ENCODE data around the gene IRF1.

DNA sequence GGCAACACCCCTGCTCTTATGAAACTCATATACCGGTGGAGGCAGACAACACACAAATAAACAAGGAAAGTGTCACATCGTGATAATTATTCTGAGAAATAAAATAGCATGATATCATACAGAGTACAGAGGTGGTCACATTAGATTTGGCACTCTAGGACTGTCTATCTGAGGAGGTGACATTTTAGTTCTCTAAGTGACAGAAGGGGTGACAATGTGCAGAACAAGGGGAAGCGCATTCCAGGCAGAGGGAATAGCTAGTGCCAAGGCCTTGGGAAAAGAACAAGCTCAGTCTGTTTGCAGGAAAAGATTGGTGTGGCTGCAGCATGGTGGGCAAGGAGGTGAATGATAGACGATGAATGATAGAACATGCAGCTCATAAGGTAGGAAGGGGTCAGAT is 12.7 kb upstream of the IRF1 start:
- no peak for TF ChIP-seq POLR2A (IDR thresholded peaks at IDR 0.05)
- TF ChIP-seq, protein P1, sequence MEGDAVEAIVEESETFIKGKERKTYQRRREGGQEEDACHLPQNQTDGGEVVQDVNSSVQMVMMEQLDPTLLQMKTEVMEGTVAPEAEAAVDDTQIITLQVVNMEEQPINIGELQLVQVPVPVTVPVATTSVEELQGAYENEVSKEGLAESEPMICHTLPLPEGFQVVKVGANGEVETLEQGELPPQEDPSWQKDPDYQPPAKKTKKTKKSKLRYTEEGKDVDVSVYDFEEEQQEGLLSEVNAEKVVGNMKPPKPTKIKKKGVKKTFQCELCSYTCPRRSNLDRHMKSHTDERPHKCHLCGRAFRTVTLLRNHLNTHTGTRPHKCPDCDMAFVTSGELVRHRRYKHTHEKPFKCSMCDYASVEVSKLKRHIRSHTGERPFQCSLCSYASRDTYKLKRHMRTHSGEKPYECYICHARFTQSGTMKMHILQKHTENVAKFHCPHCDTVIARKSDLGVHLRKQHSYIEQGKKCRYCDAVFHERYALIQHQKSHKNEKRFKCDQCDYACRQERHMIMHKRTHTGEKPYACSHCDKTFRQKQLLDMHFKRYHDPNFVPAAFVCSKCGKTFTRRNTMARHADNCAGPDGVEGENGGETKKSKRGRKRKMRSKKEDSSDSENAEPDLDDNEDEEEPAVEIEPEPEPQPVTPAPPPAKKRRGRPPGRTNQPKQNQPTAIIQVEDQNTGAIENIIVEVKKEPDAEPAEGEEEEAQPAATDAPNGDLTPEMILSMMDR (IDR thresholded peaks at IDR 0.05) = no peak

Measured in esophagus squamous epithelium (tissue), 4 donors.